Measurements from ENCODE around the gene MCM9.

The MCM9 gene

GRCh38 chr6:118934461-118935330 lies at the start of gene MCM9:
Gene MCM9, minus strand, starts transcription at chr6:118935159. Its CDS starts 3,436 bp downstream, at chr6:118931723.
- peak; percentile 63 for DNase-seq

GRCh38 chr6:118984342-118984741 lies 49.4 kb upstream of the MCM9 start:
- DNase-seq = no peak

GRCh38 chr6:118982575-118982911 lies 47.6 kb upstream of the MCM9 start:
- DNase-seq = no peak

GRCh38 chr6:118981884-118982574 lies 47.1 kb upstream of the MCM9 start:
- no peak for DNase-seq

GRCh38 chr6:118980063-118980462 lies 45.1 kb upstream of the MCM9 start:
- no peak for DNase-seq

- no peak for DNase-seq
Measured at GRCh38 chr6:118974790-118975189, 39.8 kb upstream of the MCM9 start.

- DNase-seq = no peak
Measured at GRCh38 chr6:118971682-118972081, 36.7 kb upstream of the MCM9 start.

- no peak for DNase-seq
Measured at GRCh38 chr6:118970866-118971265, 35.9 kb upstream of the MCM9 start.

GRCh38 chr6:118968416-118968815 lies 33.5 kb upstream of the MCM9 start:
- DNase-seq = no peak

GRCh38 chr6:118967239-118967638 lies 32.3 kb upstream of the MCM9 start:
- no peak for DNase-seq

GRCh38 chr6:118965843-118966370 lies 30.9 kb upstream of the MCM9 start:
- no peak for DNase-seq

GRCh38 chr6:118965371-118965770 lies 30.4 kb upstream of the MCM9 start:
- no peak for DNase-seq

- DNase-seq = no peak
Measured at GRCh38 chr6:118963003-118963402, 28.0 kb upstream of the MCM9 start.

GRCh38 chr6:118959903-118960302 lies 24.9 kb upstream of the MCM9 start:
- DNase-seq = no peak

GRCh38 chr6:118953391-118953790 lies 18.4 kb upstream of the MCM9 start:
- DNase-seq = no peak

GRCh38 chr6:118952683-118953082 lies 17.7 kb upstream of the MCM9 start:
- DNase-seq = no peak

- DNase-seq = no peak
Measured at GRCh38 chr6:118945217-118945616, 10.3 kb upstream of the MCM9 start.

- no peak for DNase-seq
Measured at GRCh38 chr6:118940770-118941169, 5.8 kb upstream of the MCM9 start.

GRCh38 chr6:118939683-118940082 lies 4.7 kb upstream of the MCM9 start:
- no peak for DNase-seq

GRCh38 chr6:118935978-118936703 lies 1.2 kb upstream of the MCM9 start:
- no peak for DNase-seq

GRCh38 chr6:118935331-118935668 lies 341 bp upstream of the MCM9 start:
- DNase-seq = no peak

- no peak for DNase-seq
Measured at GRCh38 chr6:118933855-118934460, 1.0 kb downstream of the MCM9 start.

- DNase-seq = no peak
Measured at GRCh38 chr6:118932421-118932820, 2.5 kb downstream of the MCM9 start.

All from NCI-H1092 (cell line).